Hippocampal formation (tissue), 2 donors: ENCODE measurements around the gene INHBC.
"Not testable (repeated sequence)": the region's sequence is repeated elsewhere in the genome, so short reads cannot be mapped to it uniquely, and the experiment has no call there.

Source experiments
- DNase-seq, 2 donors: peaks; one replicate each; lab custom pipeline; 2025; lab: John Stamatoyannopoulos, UW

The INHBC gene

GRCh38 chr12:57429473-57430111 lies 5.0 kb upstream of the INHBC start:
- DNase-seq: no peak

GRCh38 chr12:57430112-57430930 lies 4.3 kb upstream of the INHBC start:
- DNase-seq: peak in 1 of 2 donors; percentile 25

GRCh38 chr12:57430931-57431566 lies 3.5 kb upstream of the INHBC start, which contains the start of gene R3HDM2:
TSS of gene R3HDM2 (minus strand) at chr12:57431043. CDS start at chr12:57310428, 120,615 bp downstream.
- peak; percentile 89 to 91 for DNase-seq

- DNase-seq: no peak
These were observed 2.9 kb upstream of the INHBC start for GRCh38 chr12:57431654-57432188.

- DNase-seq: no peak
These were observed 1.2 kb upstream of the INHBC start for GRCh38 chr12:57433370-57433769.

GRCh38 chr12:57435293-57435692 lies 709 bp downstream of the INHBC start:
- no peak for DNase-seq

GRCh38 chr12:57438400-57438799 lies 3.8 kb downstream of the INHBC start:
- no peak for DNase-seq

- no peak for DNase-seq
These were observed 5.2 kb downstream of the INHBC start for GRCh38 chr12:57439762-57440266.

- DNase-seq: not testable (repeated sequence)
These were observed 6.8 kb downstream of the INHBC start for GRCh38 chr12:57441393-57441792.

- DNase-seq: no peak
These were observed 7.4 kb downstream of the INHBC start for GRCh38 chr12:57441846-57442427.

GRCh38 chr12:57444337-57444736 lies 9.8 kb downstream of the INHBC start:
- DNase-seq: not testable (repeated sequence)

- no peak for DNase-seq
These were observed 10.2 kb downstream of the INHBC start for GRCh38 chr12:57444744-57445143.

GRCh38 chr12:57446292-57446960 lies 11.8 kb downstream of the INHBC start:
- no peak for DNase-seq

GRCh38 chr12:57448669-57449068 lies 14.1 kb downstream of the INHBC start:
- DNase-seq: no peak

- DNase-seq: no peak
These were observed 14.8 kb downstream of the INHBC start for GRCh38 chr12:57449375-57449774.

GRCh38 chr12:57450057-57450456 lies 15.5 kb downstream of the INHBC start:
- DNase-seq: no peak

GRCh38 chr12:57451233-57451778 lies 16.7 kb downstream of the INHBC start:
- DNase-seq: no peak

- peak in 1 of 2 donors; percentile 44 for DNase-seq
These were observed 17.8 kb downstream of the INHBC start for GRCh38 chr12:57452181-57452936.

GRCh38 chr12:57452937-57453509 lies 18.4 kb downstream of the INHBC start:
- peak; percentile 41 to 51 for DNase-seq

- DNase-seq: no peak
These were observed 19.6 kb downstream of the INHBC start for GRCh38 chr12:57454213-57454565.
